GM19438 (cell line): ENCODE results near the gene FARP1.
"Not testable (repeated sequence)": the region's sequence is repeated elsewhere in the genome, so short reads cannot be mapped to it uniquely, and the experiment has no call there.

Source experiments
- ATAC-seq: cut with Tn5 transposase; IDR thresholded peaks from one replicate; pipeline ENCODE4 v1.9.1; 2021; ENCODE audit warnings: low read depth; ENCODE audit not compliant: unreplicated experiment

FARP1 gene

DNA sequence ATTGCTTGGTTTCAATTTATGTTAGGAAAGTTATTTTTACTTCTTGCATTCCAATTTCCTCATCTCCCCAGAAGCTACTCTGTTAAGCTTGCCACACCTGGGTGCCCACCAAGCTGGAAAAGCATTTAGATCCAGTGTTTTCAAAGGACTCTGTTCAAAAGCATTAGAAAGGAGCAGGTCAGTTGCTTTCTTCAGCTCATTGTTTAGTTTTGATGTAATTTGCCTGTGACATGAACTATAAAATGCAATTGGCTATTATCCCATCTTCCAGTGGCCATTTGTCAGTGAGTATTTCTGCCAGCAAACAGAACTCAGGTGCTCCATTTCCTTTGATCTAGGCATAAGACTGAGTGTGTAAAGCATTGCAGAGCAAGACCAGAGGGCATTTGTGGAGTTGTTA, 80.8 kb downstream of the FARP1 start:
- ATAC-seq: no peak

DNA sequence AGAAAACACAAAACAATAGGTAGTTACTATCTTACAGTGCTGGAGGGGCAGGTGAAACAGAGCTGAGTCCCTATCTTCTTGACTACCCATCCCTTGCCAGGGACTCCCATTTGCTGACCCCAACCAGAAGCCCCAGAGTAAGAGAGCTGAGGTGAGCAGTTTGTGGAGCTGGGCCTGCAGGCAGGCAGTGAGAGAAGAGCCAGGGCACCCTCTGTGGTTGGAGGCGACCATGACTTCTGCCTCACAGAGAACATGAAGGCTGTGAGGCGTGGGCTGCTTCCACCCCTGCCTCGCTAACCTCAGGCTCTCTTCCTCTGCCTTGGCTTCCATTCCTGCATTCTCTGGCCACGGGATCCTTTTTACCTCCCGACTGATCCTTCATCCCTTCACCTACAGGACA, 81.7 kb downstream of the FARP1 start:
- ATAC-seq: no peak

DNA sequence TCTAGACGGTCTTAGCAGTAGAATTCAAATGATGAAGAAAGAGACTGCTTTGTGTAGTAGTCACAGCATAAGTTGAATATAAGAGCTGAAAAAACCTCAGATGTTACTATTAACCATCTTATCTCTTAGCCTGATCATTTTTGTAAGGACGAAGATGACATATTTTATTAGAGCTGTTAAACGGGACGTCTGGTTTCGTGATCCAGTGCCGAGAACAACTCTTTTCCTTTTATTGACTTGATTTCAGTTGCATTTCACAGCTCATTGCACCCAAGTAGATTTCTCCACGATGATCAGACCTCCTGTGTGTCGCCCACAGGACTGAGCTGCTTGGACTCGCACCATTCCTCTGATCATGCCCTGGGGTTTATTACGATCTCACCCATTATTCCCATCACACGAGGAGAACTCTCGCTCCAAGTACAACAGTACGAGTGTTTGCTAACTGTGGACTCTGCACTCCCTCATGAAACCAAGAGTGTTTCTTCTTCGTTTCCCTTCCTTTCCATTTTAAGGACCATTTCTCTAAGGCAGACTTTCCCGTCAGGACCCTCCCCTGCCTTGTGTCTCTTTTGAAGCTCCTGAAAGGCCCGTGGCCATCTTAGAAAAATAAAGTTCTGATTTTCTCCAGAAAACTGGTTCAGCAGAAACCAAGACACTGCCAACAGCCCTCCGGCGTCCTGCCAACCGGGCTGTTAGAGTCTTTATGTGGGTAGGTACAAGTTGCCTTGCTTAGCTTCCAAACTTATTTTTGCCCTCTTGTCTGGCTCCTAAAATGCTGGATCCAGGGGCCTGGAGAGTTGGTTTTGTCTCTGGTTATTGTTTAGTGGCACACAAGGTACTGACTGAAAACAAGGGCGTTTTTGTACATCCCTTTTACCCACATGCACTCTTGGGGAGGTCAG, 82.4 kb downstream of the FARP1 start:
- no peak for ATAC-seq

DNA sequence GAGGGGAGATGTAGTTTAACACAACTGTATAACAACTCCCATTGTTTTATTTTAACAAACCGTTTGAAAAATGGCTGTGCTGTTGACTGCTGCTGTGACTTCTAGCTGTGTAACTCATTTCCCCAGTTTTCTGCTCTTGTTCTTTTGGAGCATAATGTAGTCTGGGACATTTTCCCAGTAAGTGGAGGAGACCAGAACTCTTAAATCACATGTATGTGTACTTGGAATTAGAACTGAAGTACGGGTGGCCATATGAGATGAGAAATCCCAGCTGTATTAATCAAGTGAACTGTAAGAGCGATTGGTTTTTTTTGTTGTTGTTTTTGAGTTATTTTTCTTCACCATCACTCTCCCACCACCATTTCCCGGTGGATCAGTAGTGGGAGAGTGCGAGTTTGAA, 83.6 kb downstream of the FARP1 start:
- ATAC-seq: no peak

DNA sequence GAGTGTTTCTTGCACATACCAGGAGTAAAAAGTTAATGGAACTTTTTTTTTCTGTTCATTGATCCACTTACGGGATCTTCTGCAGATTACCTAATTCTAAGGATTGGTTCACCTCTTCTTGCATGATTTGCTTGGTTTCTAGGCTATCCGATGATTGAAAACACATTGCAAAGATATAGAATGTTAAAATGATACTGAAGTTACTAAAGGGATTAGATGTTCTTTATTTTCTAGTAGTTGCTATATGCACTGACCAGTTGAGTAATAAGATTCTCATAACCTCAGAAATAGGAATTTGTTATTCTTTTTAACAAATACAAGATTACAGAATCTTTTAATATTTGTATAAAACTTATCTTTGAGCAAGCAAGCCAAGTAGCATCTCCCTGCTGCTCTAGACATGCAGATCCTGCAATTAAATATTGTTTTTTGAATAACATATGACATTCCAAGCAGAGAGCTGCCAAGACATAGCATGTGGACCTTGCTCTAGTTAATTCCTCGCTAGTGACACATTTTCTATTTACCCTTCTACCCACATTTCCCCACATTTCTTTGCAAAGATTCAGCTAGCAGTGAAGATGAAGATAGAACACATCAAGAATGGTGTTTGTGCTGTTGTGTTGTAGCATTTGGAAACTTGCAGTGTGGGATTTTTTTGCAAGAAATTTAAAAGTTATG, 85.9 kb downstream of the FARP1 start:
- ATAC-seq: no peak

DNA sequence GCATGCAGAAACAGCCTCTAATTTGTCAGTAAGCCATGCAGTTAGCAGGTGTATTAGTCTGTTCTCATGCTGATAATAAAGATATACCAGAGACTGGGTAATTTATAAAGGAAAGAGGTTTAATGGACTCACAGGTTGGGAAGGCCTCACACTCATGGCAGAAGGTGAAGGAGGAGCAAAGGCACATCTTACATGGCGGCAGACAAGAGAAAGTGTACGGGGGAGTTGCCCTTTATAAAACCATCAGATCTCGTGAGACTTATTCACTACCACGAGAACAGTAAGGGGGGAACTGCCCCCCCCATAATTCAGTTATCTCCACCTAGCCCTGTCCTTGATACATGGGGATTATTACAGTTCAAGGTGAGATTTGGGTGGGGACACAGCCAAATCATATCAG, 87.9 kb downstream of the FARP1 start:
- ATAC-seq: not testable (repeated sequence)

DNA sequence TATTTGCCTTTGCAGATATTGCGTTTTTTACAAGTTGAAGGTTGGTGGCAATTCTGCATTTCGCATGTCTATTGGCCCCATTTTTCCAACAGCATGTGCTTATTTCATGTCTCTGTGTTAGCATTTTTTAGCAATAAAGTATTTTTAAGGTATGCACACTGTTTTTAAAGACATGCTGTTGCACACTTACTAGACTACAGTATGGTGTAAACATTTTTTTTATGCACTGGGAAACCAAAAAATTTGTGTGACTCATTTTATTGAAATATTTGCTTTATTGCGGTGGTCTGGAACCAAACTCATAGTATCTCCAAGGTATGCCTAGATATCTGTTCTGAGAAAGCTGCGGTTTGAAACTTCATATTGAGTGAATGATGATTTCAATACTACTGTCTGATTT, 89.6 kb downstream of the FARP1 start:
- ATAC-seq: no peak

DNA sequence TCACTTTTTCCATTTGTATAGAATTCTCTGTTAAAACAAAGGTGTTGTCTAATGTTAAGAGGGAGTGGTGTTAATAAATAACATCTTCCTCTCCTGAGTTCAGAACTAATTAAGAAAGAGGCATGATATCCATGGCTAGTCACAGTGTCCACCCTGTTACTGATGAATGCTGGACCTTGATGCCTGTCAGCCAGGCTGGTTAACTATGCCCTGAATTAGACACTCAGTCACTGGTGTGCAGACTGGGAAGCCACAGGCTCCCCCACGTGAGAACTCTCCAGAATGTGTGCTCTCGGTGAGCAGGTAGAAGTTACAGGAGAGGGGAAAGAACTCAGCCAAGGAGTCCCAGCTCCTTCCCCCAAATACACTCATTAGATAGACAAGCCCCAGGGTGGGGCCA, 90.2 kb downstream of the FARP1 start:
- ATAC-seq: no peak

DNA sequence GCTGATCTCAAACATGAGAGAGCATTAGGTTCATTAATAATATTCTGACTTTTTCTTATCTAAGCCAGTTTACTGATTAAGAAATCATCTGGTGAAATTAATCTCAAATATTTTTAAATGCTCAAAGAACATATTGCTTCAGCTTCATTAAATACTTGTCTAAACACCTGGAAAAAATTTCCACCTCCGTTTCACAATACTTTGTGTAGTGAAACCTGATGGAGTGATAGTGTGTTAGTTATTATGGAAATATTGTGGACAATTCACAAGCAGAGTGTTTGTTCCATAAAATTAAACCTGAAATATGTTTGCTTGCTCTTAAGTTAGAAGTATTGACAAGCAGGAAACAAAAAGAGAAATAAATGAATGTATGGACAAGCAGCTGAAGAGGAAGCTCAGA, 91.5 kb downstream of the FARP1 start:
- ATAC-seq: no peak

DNA sequence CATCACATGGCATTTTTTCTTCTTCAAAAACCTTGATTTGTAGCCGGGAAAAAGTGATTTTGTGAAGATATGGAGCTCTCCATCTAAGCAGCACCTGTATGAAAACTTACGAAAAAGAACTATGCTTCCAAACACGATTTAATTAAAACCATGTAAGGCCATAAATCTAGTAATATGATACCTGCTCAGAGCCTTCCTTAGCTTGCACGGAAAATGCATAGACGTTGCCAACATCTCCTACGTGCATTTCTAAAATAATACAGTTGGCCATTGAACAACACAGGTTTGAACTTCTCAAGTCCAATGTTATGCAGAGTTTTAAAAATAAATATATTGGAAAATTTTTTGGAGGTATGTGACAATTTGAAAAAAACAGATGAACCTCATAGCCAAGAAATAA, 93.3 kb downstream of the FARP1 start:
- ATAC-seq: no peak

DNA sequence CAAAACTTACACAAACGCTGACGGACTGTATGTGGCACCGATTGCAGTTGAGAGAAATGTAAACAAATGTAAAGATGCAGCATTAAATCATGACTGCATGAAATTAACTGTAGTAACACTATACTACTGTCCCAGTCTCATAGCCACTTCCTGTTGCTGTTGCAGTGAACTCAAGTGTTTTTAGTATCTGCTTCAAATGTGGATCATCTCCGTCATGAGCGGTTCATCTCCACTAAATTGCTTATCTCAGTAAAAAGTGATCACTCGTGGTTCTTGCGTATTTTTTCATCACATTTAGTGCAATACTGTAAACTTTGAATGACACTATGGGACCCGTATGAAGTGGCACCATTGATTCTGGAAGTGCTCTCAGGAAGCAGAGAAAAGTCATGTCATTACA, 94.4 kb downstream of the FARP1 start:
- no peak for ATAC-seq

DNA sequence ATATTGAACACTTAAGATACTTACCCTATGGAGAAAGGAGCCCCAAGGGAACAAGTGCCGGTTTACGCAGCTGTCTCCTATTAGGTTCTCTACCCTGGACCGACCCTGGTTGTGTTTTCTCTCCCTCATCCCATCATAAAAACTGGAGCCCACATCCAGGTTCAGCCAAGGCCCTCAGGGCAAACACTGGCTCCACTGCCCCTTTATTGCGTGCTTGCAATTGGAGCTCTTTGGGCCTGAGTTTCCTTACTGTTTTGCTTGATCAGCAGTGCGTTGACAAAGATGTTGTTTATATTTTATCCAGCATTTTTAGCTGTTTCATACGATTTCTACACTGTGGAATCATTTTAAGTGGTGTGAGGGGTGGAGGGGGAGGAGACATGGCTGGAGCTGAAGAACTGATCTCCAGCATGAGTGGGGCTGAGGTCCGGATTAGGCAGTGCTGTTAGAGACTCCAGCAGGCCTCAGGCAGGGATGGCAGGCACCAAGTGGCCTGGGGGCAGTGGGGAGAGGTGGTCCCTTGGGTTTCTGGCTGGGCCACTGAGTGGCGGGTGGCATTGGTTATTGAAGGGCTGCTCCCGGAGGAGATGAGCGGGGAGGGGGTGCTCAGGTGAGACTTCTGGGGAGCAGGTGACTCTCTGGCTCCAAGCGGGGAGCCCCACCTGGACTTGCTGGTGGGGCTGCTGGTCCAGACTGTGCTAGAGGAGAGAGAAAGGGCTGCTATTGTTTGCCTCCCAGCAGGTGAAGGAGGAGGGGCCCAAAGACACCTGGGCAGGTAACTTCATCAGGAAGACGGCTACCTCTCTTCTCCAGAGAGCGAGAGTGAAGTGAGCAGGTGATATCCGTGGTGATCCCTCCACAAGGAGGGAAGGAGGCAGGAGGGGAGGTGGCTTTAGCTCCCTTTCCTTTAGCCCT, 96.5 kb downstream of the FARP1 start:
- no peak for ATAC-seq

DNA sequence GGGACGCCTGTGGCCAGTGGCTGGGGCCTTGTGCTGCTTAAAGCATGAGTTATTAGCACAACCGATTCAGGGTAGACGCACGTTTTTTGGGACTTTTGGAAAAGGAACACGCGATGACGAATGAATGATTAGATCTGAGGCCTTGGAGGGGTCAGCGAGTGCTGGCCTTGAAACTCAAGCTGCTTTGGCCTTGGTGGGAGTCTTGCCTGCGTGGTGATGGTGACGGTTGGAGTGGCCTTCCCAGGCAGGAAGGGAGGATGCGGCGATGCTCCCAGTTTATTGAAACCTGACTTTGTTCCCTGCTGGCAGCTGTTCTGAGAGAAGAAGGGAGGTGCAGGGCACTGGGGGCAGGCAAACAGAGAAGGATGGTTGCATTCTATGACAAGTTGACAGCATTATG, 97.2 kb downstream of the FARP1 start:
- no peak for ATAC-seq

DNA sequence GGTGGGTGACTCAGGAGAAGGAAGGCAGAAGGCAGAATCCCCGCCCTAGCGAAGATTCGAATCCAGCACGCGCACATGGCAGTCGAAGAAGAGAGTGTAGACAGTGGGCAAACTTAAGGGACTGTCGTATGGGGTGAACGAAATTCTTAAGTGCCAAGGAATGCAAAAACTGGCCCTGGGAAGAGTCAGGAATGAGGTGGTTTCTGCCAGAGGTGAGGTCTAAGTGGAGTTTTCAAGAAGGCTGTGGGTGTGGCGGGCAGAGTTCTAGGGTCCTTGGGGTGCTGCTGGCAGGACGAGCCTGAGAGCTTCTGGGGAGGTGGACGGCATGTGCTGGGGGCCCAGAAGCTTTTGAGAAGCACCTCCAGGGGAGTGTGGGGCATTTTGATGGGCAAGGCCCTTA, 98.1 kb downstream of the FARP1 start:
- ATAC-seq: no peak

DNA sequence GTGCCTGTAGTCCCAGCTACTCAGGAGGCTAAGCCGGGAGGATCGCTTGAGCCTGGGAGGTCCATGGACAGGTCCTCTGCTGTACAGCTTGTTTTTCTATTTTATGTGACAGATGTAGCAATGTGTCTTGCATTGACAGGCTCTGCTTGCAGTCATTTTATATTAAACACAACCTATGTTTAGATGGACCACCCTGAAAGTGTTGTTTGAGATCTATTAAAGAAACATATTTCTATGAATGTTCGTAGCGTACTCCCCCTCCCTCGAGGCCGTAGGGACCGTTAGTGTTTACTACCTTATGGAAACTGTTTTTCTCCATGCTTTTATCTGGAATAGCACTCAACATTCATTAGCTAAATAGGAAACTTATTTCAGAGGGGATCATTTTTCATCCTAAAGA, 99.1 kb downstream of the FARP1 start:
- ATAC-seq: no peak

DNA sequence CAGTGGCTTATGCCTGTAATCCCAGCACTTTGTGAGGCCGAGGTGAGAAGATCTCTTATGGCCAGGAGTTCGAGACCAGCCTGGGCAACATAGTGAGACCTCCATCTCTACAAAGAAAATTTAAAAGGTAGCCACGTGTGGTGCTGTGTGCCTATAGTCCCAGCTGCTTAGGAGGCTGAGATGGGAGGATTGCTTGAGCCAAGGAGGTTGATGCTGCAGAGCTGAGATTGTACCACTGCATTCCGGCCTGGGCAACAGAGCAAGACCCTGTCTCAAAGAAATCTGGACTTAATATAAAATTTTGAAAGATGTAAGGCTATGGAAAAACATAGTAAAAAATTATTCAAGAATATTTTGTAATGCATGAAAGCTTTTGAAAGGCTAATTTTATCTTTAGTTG, 99.5 kb downstream of the FARP1 start:
- ATAC-seq: no peak

DNA sequence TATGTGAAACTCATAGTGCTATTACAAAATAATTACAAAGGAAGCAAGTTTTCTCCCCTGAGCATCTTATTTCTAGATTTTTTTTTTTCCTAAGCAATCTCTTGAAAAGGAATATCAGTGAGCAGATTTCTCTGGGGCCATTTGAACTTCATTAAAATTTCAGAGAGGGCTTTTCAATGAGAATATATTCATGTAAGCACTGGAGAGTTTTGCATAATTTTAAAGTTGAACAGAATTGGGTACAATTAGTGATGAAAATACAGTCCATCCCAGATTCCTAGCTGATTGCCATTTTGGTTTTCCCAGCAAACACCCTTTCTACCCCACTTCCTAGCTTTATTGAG, 101.0 kb downstream of the FARP1 start:
- ATAC-seq: no peak

DNA sequence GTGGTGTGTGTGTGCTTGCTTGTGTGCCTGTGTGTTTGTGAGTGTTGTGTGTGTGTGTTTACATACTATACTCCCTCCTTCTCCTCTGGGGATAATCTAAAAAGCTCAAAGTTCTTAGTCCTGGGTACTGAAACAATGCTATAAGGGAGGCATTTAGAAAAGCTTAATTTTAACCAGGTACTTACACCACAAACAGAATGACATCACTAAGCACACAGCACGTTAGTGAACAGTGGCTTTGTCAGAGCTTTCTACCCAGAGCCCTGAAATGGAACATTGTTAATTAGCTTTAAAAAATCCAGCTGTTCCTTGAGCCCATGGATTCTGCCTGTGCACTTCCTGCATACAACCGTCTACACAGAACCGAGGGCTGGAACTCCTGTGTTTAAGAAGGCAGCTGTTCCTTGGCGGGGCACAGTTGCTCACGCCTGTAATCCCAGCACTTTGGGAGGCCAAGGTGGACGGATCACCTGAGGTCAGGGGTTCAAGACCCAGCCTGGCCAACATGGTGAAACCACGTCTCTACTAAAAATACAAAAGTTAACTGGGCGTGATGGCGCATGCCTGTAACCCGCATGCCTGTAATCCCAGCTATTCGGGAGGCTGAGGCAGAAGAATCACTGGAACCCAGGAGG, 103.8 kb downstream of the FARP1 start:
- no peak for ATAC-seq

DNA sequence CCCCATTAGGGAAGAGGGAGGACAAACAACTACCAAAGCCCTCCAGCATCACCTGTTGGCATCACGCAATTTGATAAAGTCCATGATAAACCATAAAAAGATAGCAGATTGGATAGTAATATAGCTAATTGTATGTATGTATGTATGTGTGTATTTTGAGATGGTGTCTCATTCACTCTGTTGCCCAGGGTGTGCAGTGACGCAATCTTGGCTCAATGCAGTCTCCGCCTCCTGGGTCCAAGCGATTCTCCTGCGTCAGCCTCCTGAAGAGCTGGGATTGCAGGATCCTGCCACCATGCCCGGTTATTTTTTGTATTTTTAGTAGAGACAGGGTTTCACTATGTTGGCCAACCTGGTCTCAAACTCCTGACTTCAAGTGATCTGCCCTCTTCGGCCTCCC, 108.8 kb downstream of the FARP1 start:
- ATAC-seq: no peak

DNA sequence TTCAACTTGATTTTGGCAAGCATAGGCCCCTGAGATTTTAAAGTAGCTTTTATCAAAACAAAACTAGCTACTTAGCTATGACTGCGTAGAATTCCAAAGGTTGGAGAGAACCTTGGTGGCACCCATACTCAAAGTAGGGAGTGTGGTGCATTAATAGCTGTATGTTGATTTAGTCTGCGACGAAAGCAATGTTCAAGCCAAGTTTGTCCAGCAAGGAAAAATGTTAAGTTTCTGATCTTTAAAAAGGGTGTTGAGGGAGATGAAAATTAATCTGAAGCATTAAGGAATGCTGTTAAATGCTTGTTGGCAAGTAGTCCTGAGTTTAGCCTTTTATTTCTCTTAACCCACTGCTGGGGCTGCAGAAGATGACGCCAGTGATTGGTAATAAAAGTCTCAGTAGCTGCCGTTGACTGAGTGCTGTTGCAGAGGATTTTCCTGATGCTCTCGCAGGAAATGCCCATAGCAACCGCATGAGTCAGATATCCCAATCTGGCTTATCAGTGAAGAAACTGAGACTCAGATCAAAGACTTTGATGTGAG, 110.1 kb downstream of the FARP1 start:
- no peak for ATAC-seq

DNA sequence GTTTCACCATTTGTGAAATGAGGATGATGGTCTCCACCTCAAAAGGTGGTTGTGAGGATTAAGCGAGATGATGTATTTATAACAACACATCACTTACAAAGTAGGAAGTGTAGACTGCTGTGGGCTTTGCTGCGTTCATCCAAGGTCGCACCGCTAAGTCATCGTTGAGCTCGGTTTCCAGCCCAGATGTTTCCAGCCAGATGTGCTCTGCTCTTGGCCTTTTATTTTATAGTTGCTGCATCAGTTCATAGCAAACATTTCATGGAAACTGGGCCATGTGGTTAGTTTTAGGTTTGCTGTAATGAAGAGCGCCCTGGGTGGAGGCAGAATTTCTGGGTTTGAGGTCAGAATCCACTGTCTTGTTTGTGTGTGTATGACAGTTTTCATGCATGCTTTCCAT, 110.6 kb downstream of the FARP1 start:
- no peak for ATAC-seq
